ENCODE results near the gene CGB1.

- TF ChIP-seq, protein P1, sequence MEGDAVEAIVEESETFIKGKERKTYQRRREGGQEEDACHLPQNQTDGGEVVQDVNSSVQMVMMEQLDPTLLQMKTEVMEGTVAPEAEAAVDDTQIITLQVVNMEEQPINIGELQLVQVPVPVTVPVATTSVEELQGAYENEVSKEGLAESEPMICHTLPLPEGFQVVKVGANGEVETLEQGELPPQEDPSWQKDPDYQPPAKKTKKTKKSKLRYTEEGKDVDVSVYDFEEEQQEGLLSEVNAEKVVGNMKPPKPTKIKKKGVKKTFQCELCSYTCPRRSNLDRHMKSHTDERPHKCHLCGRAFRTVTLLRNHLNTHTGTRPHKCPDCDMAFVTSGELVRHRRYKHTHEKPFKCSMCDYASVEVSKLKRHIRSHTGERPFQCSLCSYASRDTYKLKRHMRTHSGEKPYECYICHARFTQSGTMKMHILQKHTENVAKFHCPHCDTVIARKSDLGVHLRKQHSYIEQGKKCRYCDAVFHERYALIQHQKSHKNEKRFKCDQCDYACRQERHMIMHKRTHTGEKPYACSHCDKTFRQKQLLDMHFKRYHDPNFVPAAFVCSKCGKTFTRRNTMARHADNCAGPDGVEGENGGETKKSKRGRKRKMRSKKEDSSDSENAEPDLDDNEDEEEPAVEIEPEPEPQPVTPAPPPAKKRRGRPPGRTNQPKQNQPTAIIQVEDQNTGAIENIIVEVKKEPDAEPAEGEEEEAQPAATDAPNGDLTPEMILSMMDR (IDR thresholded peaks at IDR 0.05; ENCODE audit: control extremely low read depth in 1 of 3, insufficient read depth in 1 of 3, low read depth in 1 of 3, low read length in 3 of 3), result no peak
- TF ChIP-seq RAD21 (IDR thresholded peaks at IDR 0.05 in 1 of 2, conservative IDR thresholded peaks at IDR 0.05 in 1 of 2; ENCODE audit: low read depth in 2 of 2, low read length in 2 of 2), result no peak
- no peak for TF ChIP-seq RNF2 (IDR thresholded peaks at IDR 0.05; ENCODE audit: borderline replicate concordance, low read depth, low read length, missing control alignments, poor library complexity, severe bottlenecking)
- no peak for TF ChIP-seq SRF (IDR thresholded peaks at IDR 0.05; ENCODE audit: low read depth, low read length)
- no peak for TF ChIP-seq PHF8 (conservative IDR thresholded peaks at IDR 0.05; ENCODE audit: low read depth, low read length)
- TF ChIP-seq CREB1 (IDR thresholded peaks at IDR 0.05), result no peak
- no peak for TF ChIP-seq TAF1 (IDR thresholded peaks at IDR 0.05; ENCODE audit: low read depth, low read length)
- TF ChIP-seq POLR2AphosphoS5 (IDR thresholded peaks at IDR 0.05; ENCODE audit: low read depth, low read length), result no peak
- no peak for TF ChIP-seq POLR2A (IDR thresholded peaks at IDR 0.05; ENCODE audit: control extremely low read depth in 1 of 2, low read depth in 2 of 2, low read length in 2 of 2)
Measured at GRCh38 chr19:49022116-49022515, 14.6 kb downstream of the CGB1 start.

Measured in H1 (cell line).